Endothelial cell of hepatic sinusoid (primary cell): Measurements from ENCODE around the gene GNG12.

Experiments
- in situ Hi-C: cut with HindIII; loops from 2 replicates; pipeline ENCODE4 v1.10.0; 2017; ENCODE audit warnings: low sequenced_read_pairs

The GNG12 gene

GRCh38 chr1:67816095-67816475, 17.2 kb downstream of the GNG12 start:
- in situ Hi-C loops: no loop called here

DNA sequence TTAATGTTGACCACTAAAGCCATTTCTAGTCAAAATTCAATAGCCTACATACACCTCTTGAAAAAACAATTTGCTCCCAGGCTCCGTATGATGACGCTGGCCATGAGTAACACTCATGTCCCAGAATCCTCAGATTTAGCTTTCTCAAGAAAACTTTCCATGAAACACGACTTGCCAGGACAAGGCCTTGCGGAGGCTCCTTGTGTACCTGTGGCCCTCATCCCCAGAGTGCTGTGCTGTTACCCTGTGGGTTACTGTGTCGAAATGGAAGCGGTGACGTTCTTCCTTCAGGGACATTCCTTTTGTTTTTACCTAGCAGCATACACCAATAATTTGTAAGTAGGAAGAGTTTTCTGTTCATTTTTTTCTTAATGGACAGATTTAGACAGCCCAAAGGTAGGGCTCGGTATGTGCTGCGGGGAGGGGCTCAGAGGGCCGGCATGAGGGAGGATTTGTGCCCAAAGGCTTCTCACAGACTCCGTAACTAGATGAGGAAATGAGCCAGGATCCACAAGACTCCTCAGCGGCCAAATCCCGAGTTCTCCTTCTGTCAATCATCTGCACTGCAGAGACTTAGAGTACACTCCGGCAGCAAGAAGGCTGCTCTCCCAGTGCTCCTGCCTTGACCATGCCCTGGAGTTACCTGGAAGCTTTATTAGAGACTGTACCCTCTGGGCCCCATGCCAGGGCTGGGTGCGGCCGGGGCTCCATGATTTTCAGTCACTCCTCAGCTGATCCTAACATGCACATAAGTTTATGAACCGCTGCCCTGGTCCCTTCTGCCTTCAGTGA, 17.8 kb downstream of the GNG12 start:
- in situ Hi-C loops: no loop called here

- in situ Hi-C loops: no loop called here
Measured at GRCh38 chr1:67814121-67814772, 19.0 kb downstream of the GNG12 start.

DNA sequence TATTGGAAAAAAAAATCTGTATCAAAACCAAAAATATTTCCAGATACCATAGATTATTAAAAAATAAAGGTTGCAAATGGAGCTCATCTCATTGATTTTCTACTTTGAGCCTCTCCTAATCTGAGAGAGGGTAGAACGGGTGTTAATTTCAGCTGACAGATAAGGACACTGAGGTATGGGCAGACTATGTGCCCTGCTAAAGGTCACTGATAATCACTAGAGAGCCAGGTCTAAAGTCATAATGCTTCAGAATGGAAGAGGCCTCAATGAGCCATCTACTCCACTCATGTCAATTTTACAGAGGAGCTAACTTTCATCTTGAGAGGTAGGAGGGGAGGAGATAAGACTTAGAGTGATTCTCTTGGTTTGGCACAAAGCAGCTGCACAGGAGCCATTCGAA, 21.0 kb downstream of the GNG12 start:
- in situ Hi-C loops: no loop called here

DNA sequence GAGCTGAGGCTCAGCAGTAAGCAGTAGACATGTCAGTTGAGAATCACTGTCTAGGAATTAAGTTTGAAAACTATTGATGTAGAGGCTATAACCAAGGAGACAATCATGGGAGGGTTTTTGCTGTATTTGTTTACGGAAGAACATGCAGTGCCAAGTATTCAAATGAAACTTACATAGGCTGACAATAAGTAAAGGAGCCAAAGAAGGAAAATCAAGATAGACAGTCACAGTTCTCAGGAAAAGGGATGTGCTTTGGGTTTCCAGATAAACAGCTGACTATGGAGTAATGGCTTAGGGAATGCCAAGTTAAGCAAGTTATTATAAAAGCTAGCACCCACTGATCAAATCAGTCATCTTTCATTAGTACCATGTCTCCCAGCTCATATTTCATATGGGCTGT, 21.5 kb downstream of the GNG12 start:
- in situ Hi-C loops: no loop called here

- in situ Hi-C loops: no loop called here
Measured at GRCh38 chr1:67809887-67810286, 23.4 kb downstream of the GNG12 start.

DNA sequence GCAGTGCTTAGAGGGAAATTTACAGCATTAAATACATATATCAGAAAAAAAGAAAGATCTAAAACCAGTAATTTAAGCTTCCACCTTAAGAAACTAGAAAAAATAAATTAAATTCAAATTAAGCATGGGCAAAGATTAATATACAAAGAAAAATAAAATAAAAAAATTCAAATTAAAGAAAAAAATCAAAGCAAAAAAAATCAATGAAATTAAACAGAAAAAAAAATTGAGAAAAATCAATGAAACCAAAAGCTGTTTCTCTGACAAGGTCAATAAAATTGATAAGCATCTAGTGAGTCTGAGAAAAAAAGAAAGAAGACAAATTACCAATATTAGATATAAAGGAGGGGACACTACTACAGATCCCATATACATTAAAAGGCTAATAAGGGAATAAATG, 26.0 kb downstream of the GNG12 start:
- in situ Hi-C loops: no loop called here

- in situ Hi-C loops: no loop called here
Measured at GRCh38 chr1:67804710-67805109, 28.6 kb downstream of the GNG12 start.

- in situ Hi-C loops: no loop called here
Measured at GRCh38 chr1:67803380-67804279, 29.6 kb downstream of the GNG12 start.

- in situ Hi-C loops: no loop called here
Measured at GRCh38 chr1:67802565-67802964, 30.7 kb downstream of the GNG12 start.

- in situ Hi-C loops: no loop called here
Measured at GRCh38 chr1:67801903-67802302, 31.4 kb downstream of the GNG12 start.

DNA sequence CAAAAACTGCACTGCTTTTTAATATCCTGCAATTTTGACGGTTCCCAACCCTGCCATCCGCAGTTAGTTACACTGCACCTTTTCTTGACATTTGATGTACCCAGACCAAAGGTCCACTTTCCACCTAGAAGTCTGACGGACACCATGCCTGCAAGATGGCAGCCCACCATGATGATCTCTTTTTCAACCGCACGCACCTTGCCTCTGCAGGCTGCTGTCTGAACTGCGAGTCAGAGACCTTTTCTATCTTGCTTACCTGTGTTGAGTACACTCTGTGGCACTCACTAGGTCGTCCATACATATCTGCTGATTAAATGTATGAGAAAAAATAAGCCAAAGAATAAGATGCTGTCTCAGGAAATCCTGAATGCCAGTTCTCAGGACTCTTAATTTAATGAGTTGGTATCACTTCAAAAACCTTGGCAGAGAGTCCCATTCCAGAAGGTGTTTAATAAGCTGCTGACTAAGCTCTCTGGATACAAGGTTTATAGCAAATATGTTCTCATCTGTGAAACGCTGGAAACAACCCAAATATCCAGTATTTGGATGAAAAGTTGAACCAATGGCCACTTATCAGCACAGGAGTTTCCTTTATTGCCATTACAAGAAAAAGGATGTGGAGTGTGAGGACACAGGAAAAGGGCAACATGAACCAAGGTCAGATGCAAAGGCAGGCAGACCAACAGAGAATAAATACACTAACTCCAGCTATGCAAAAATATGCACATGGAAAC, 37.9 kb downstream of the GNG12 start:
- in situ Hi-C loops: no loop called here

DNA sequence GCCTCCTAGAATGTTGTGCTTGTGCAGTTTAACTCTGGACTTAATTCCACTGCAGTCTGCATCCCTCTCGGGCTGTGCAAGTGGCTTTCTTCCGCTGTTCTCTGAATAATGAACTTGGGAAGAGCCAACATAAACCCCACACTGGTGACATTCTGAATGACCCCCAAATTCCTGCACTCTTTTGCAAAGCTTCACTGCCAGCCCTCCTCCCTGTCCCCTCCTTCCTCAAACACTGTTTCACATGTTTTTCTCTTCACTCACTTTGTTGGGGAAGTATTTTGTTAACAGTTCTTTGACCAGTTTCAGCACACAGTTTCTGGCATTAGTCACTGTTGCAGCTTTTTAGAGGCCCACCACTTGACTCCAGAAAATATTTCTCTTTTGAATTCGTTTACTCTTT, 39.7 kb downstream of the GNG12 start:
- in situ Hi-C loops: no loop called here

- in situ Hi-C loops: no loop called here
Measured at GRCh38 chr1:67792741-67793458, 40.4 kb downstream of the GNG12 start.

- in situ Hi-C loops: no loop called here
Measured at GRCh38 chr1:67792103-67792502, 41.2 kb downstream of the GNG12 start.

- in situ Hi-C loops: no loop called here
Measured at GRCh38 chr1:67791686-67792085, 41.6 kb downstream of the GNG12 start.

DNA sequence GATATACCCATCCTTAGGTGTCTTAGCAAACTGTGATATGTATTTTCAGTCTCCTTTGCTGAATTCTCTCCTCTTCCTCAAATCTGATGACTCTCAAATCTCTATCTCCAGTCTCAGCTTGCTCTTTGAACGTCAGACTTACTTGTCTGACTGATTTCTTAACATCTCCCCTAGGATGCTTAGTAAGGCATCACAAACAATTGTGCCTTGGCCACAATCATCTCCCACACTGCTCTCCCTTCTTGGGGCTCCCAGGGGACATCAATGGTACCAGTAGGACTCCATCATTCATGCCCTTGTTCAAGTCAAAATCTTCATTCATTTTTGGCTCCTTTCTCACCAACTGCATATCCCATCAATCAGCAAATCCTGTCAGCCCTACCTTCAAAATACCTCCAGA, 42.0 kb downstream of the GNG12 start:
- in situ Hi-C loops: no loop called here

GRCh38 chr1:67790201-67790692, 43.0 kb downstream of the GNG12 start:
- in situ Hi-C loops: no loop called here

- in situ Hi-C loops: no loop called here
Measured at GRCh38 chr1:67789551-67789950, 43.7 kb downstream of the GNG12 start.

GRCh38 chr1:67788904-67789303, 44.4 kb downstream of the GNG12 start:
- in situ Hi-C loops: no loop called here
